Common myeloid progenitor, CD34-positive (primary cell): ENCODE data around the gene SLC7A6OS.

Experiments used
- CTCF ChIA-PET: fragments of 350-600 bp; sonication (Branson Sonifier 250); formaldehyde crosslinking; loops from one replicate; lab custom pipeline; 2021; ENCODE audit warnings: antibody characterized with exemption; lab: Charles Lee
- POLR2A ChIA-PET: fragments of 350-600 bp; sonication (Branson Sonifier 250); formaldehyde crosslinking; loops from one replicate; lab custom pipeline; 2021; ENCODE audit warnings: antibody characterized with exemption; lab: Charles Lee
- DNase-seq, 3 donors: peaks; one replicate each; pipeline versions ENCODE4 v3.0.0 to v3.0.0-alpha.2; 2013
- H3K27ac ChIP-seq, 2 experiments: 1 replicate in 1 of 2; 2 replicates in 1 of 2; pipeline ENCODE4 v1.7.0; 2013; ENCODE audit warnings: inconsistent platforms in 2 of 2, low read length in 2 of 2, mild to moderate bottlenecking in 2 of 2, low read depth in 1 of 2, moderate library complexity in 1 of 2; ENCODE audit not compliant: severe bottlenecking in 2 of 2, insufficient read depth in 1 of 2, poor library complexity in 1 of 2
- H3K27me3 ChIP-seq, 5 experiments: replicated peaks in 2 of 5; 1 replicate in 3 of 5; 2 replicates in 2 of 5; pipeline versions ENCODE4 v1.6.1 to v1.7.0; 2013; ENCODE audit warnings: low read length in 4 of 5, mild to moderate bottlenecking in 2 of 5, moderate library complexity in 2 of 5, inconsistent platforms in 1 of 5; ENCODE audit not compliant: insufficient read depth in 5 of 5, control insufficient read depth in 4 of 5
- H3K36me3 ChIP-seq, 4 experiments: 1 replicate in 2 of 4; 2 replicates in 2 of 4; pipeline versions ENCODE4 v1.6.1 to v1.7.0; 2013; ENCODE audit warnings: low read length in 3 of 4, control low read depth in 1 of 4, mild to moderate bottlenecking in 1 of 4; ENCODE audit not compliant: control insufficient read depth in 4 of 4, insufficient read depth in 4 of 4
- H3K4me1 ChIP-seq, 4 experiments: 1 replicate in 3 of 4; 2 replicates in 1 of 4; pipeline versions ENCODE4 v1.6.1 to v1.7.1; 2013; ENCODE audit warnings: low read length in 3 of 4, mild to moderate bottlenecking in 3 of 4, control low read depth in 1 of 4, inconsistent platforms in 1 of 4, moderate library complexity in 1 of 4; ENCODE audit not compliant: control insufficient read depth in 4 of 4, insufficient read depth in 4 of 4; ENCODE audit errors: control extremely low read depth in 1 of 4
- H3K4me3 ChIP-seq, 7 experiments: 1 replicate in 4 of 7; 2 replicates in 3 of 7; pipeline versions ENCODE4 v1.5.1 to v1.7.0; 2013; ENCODE audit warnings: mild to moderate bottlenecking in 7 of 7, low read length in 6 of 7, moderate library complexity in 6 of 7, inconsistent platforms in 2 of 7, low read depth in 2 of 7, control low read depth in 1 of 7; ENCODE audit not compliant: insufficient read depth in 4 of 7, control insufficient read depth in 1 of 7; ENCODE audit errors: extremely low read depth in 1 of 7
- H3K9me3 ChIP-seq, 5 experiments: 1 replicate in 4 of 5; 2 replicates in 1 of 5; pipeline versions ENCODE4 v1.6.1 to v1.7.1; 2013; ENCODE audit warnings: low read length in 4 of 5, mild to moderate bottlenecking in 2 of 5, inconsistent platforms in 1 of 5, low read depth in 1 of 5, moderate library complexity in 1 of 5; ENCODE audit not compliant: control insufficient read depth in 4 of 5, insufficient read depth in 2 of 5; ENCODE audit errors: control extremely low read depth in 1 of 5
- WGBS: methylation state at CpG from one replicate; pipeline ENCODE4 v1.1.5; 2013; ENCODE audit not compliant: insufficient coverage; 5-methylcytosine and 5-hydroxymethylcytosine counted together

SLC7A6OS gene

GRCh38 chr16:68275611-68276191 is 35.0 kb downstream of the SLC7A6OS start:
- Histone ChIP-seq H3K27ac (peak overlapping the region in 1 of 2 experiments; percentile 39), H3K27me3 (no peaks in the 10 kb centered on the region), H3K4me3 (peak overlapping the region in 1 of 7 experiments; percentile 33), H3K4me1 (peaks cover 11 to 39% (median 29%) of the 10 kb centered on the region in 4 experiments), H3K9me3 (no peaks in the 10 kb centered on the region), H3K36me3 (peaks cover 0 to 38% (median 13%) of the 10 kb centered on the region in 4 experiments)
- CTCF ChIA-PET: interaction anchor here (1.0 to 8.1 kb wide), 6 partner anchors 8 to 53 kb away, joined by 3 to 79 read pairs (median 6); partner anchors contain the start of gene SLC7A6
- WGBS: 29% methylated on average over 2 of the region's 4 CpGs
- POLR2A ChIA-PET: interaction anchor here (0.6 to 1.1 kb wide), 2 partner anchors 8 to 182 kb away, joined by 3 to 4 read pairs; no protein-coding TSS in a partner anchor
- peak in 2 of 3 donors; percentile 70 to 81 for DNase-seq

- no peak for DNase-seq
- Histone ChIP-seq H3K9me3 (no peaks in the 10 kb centered on the region), H3K27ac (no peak overlapping the region), H3K36me3 (peaks cover 0 to 38% (median 13%) of the 10 kb centered on the region in 4 experiments), H3K4me1 (peaks cover 11 to 36% (median 27%) of the 10 kb centered on the region in 4 experiments), H3K27me3 (no peaks in the 10 kb centered on the region), H3K4me3 (no peak overlapping the region)
- WGBS: 86% methylated on average over 4 of the region's 4 CpGs
- POLR2A ChIA-PET: no interaction called here
- CTCF ChIA-PET: interaction anchor here (0.8 to 8.1 kb wide), 7 partner anchors 9 to 54 kb away, joined by 3 to 79 read pairs (median 4); partner anchors contain the start of gene SLC7A6
Measured at GRCh38 chr16:68274441-68274840, 36.3 kb downstream of the SLC7A6OS start.

DNA sequence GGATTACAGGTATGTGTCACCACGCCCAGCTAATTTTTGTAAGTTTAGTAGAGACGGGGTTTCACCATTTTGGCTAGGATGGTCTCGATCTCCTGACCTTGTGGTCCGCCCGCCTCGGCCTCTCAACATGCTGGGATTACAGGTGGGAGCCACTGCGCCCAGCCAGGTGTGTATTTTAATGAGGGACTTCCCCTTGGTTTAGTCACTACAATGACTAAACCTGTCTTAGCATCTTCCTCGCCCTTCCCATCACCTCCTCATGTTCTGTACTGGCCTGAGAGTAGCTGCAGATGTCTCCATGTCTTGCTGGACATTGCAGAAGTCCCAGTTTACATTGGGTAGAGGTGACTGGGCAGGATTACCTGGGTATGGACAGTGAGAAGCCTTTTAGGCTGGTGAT is 36.9 kb downstream of the SLC7A6OS start:
- Histone ChIP-seq H3K27me3 (no peaks in the 10 kb centered on the region), H3K36me3 (peaks cover 0 to 41% (median 13%) of the 10 kb centered on the region in 4 experiments), H3K4me1 (peaks cover 11 to 39% (median 27%) of the 10 kb centered on the region in 4 experiments), H3K9me3 (no peaks in the 10 kb centered on the region), H3K27ac (no peak overlapping the region), H3K4me3 (no peak overlapping the region)
- ChIA-PET CTCF (interaction anchor here (0.8 to 8.1 kb wide), 5 partner anchors 10 to 55 kb away, joined by 3 to 79 read pairs (median 4); partner anchors contain the start of gene SLC7A6), POLR2A (interaction anchor here (0.5 kb wide), 1 partner anchor 13 kb away, joined by 3 read pairs; no protein-coding TSS in a partner anchor)
- WGBS: 100% methylated on average over 4 of the region's 8 CpGs
- no peak for DNase-seq

DNA sequence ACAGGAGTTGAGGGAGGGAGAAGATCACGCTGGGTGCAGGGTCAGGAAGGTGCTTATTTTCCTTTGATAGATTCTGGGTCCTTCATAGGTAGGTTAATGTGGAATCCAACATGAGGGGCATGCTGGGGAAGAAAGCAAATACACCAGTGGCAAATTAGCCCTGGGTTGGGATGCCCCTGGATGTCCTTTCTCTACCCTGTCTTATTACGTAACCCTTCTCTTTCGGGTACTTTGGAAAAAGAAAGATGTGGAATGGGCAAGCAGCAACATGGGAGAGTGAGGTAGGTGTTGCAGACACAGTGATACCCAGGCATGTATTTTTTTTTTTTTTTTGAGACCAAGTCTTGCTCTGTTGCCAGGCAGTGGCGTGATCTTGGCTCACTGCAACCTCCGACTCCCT is 37.3 kb downstream of the SLC7A6OS start:
- 93% methylated on average over 2 of the region's 5 CpGs for WGBS
- no peak for DNase-seq
- H3K9me3 ChIP-seq: no peaks in the 10 kb centered on the region
- CTCF ChIA-PET: interaction anchor here (1.1 to 8.1 kb wide), 5 partner anchors 10 to 37 kb away, joined by 3 to 79 read pairs (median 8); partner anchors contain the start of genes PLA2G15, PRMT7, SLC7A6 and SLC7A6OS
- no peaks in the 10 kb centered on the region for H3K27me3 ChIP-seq
- peaks cover 11 to 39% (median 27%) of the 10 kb centered on the region in 4 experiments for H3K4me1 ChIP-seq
- H3K36me3 ChIP-seq: peaks cover 0 to 41% (median 13%) of the 10 kb centered on the region in 4 experiments
- POLR2A ChIA-PET: interaction anchor here (1.1 kb wide), 1 partner anchor 9 kb away, joined by 5 read pairs; the partner anchor contains the start of gene SLC7A6
- no peak overlapping the region for H3K4me3 ChIP-seq
- H3K27ac ChIP-seq: no peak overlapping the region

GRCh38 chr16:68272507-68273209 is 38.1 kb downstream of the SLC7A6OS start:
- H3K27ac ChIP-seq: no peak overlapping the region
- peaks cover 11 to 39% (median 27%) of the 10 kb centered on the region in 4 experiments for H3K4me1 ChIP-seq
- peaks cover 0 to 43% (median 13%) of the 10 kb centered on the region in 4 experiments for H3K36me3 ChIP-seq
- 96% methylated on average over 3 of the region's 4 CpGs for WGBS
- ChIA-PET POLR2A (interaction anchor here (1.1 kb wide), 1 partner anchor 9 kb away, joined by 5 read pairs; the partner anchor contains the start of gene SLC7A6), CTCF (interaction anchor here (0.8 to 8.1 kb wide), 7 partner anchors 7 to 42 kb away, joined by 3 to 79 read pairs (median 4); partner anchors contain the start of genes PLA2G15, PRMT7, SLC7A6 and SLC7A6OS)
- no peaks in the 10 kb centered on the region for H3K9me3 ChIP-seq
- no peak for DNase-seq
- H3K27me3 ChIP-seq: no peaks in the 10 kb centered on the region
- H3K4me3 ChIP-seq: no peak overlapping the region

- H3K4me3 ChIP-seq: no peak overlapping the region
- peaks cover 0 to 44% (median 13%) of the 10 kb centered on the region in 4 experiments for H3K36me3 ChIP-seq
- no peak for DNase-seq
- ChIA-PET CTCF (interaction anchor here (0.6 to 8.1 kb wide), 3 partner anchors 9 to 86 kb away, joined by 3 to 79 read pairs (median 5); partner anchors contain the start of gene SLC7A6), POLR2A (interaction anchor here (0.6 kb wide), 1 partner anchor 66 kb away, joined by 4 read pairs; no protein-coding TSS in a partner anchor)
- peaks cover 0 to 31% (median 20%) of the 10 kb centered on the region in 4 experiments for H3K4me1 ChIP-seq
- H3K27ac ChIP-seq: no peak overlapping the region
- WGBS: no CpG with 5 or more reads among the region's 1 CpG
- no peaks in the 10 kb centered on the region for H3K27me3 ChIP-seq
- no peaks in the 10 kb centered on the region for H3K9me3 ChIP-seq
Measured at GRCh38 chr16:68270353-68270752, 40.4 kb downstream of the SLC7A6OS start.
